ENCODE results near the gene NAAA.
"Not testable (repeated sequence)": the region's sequence is repeated elsewhere in the genome, so short reads cannot be mapped to it uniquely, and the experiment has no call there.

Gene NAAA

DNA sequence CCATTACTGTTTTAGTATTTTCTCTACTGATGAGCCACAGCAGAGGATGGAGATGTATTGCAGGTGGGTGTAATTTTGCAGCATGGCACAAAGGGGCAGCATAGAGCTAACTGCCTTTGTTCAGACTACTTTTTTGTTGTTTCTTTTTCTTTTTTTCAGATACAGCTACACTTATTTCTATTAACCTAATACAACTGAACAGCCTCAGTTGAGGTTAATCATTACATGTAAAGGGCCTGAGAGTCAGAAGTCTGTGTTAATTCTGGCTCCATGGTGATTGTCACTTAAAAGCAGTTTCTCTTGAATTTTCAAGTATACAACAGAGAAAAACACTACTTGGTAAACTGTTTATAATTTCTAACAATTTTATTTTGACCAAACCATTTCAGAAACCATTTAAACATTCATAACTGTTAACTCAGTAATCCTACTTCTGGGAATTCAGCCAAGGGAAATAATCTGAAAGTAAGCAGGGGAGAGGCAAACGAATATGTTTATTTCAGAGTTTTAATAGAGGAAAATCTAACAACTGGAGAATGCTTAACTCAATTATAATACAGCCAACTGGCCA, 24.6 kb downstream of the NAAA start:
- DNase-seq: no peak

DNA sequence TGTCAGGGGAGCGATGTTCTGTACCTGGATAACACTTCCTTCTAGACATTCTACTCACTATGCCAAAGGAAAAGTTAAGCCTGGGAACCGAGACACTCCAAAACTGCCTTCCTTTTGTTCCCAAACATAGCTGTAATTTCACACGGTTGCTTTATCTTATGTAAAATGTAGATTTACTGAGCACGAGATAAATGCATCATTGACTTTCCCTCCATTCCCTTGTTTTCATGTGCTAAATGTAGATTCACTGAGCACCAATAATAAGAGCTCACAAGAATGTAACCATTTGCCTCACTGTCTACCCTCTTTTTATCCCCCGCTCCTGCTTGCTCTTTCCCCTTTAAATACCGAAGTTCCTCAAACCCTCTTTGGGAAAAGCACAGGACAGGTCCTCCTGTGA, 27.8 kb downstream of the NAAA start:
- no peak for DNase-seq

DNA sequence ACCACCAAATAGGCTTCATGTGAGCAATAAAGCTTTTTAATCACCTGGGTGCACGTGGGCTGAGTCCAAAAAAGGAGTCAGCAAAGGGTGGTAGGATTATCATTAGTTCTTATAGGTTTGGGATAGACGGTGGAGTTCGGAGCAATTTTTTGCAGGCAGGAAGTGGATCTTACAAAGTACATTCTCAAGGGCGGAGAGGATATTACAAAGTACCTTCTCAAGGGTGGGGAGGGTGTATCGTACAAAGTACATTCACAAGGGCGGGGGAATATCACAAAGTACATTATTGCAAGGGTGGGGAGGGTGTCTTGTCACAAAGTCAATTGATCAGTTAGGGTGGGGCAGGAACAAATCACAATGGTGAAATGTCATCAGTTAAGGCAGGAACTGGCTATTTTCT, 30.0 kb downstream of the NAAA start:
- not testable (repeated sequence) for DNase-seq

- no peak for DNase-seq
Observed at GRCh38 chr4:75909405-75909804, 31.4 kb downstream of the NAAA start.

- no peak for DNase-seq
Observed at GRCh38 chr4:75908555-75908954, 32.3 kb downstream of the NAAA start.

GRCh38 chr4:75907966-75908365, 32.8 kb downstream of the NAAA start:
- DNase-seq: no peak

DNA sequence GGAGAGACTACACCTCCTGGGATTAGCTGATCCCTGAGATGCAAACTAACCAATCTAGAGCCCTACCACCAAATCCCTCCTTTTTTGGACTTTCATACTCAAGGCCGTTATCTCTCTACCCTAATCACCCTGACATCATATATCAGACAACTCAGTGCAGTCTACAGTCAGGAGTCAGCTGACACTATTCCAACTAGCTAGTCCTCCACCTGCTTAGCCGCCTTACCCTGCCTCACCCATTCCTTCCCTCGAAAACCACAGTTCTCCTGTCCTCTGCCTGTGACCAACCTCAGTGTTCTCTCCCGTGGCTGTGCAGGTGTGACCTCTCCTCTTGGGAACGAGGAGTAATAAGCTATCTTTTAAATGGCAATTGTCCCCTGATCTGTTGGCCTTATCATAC, 36.7 kb downstream of the NAAA start:
- DNase-seq: no peak

GRCh38 chr4:75902352-75902751, 38.5 kb downstream of the NAAA start, which contains the start of gene PPEF2:
TSS of gene PPEF2 (minus strand) at chr4:75902452. CDS start at chr4:75896325, 6,127 bp downstream.
- no peak for DNase-seq

DNA sequence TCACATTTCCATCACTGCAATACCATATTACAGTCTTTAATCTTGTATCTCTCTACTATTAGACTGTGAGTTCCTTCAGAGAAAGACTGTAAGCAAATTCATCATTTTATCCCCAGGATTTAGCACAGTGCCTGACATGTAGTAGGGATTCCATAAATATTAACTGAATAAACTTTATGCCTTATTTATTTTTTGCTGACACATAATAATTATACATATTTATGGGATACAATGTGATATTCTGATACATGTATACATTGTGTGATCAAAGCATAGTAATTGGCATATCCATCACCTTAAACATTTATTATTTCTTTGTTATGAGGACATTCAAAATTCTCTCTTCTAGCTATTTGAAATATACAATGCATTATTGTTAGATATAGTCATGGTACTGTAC, 42.3 kb downstream of the NAAA start:
- DNase-seq: no peak

DNA sequence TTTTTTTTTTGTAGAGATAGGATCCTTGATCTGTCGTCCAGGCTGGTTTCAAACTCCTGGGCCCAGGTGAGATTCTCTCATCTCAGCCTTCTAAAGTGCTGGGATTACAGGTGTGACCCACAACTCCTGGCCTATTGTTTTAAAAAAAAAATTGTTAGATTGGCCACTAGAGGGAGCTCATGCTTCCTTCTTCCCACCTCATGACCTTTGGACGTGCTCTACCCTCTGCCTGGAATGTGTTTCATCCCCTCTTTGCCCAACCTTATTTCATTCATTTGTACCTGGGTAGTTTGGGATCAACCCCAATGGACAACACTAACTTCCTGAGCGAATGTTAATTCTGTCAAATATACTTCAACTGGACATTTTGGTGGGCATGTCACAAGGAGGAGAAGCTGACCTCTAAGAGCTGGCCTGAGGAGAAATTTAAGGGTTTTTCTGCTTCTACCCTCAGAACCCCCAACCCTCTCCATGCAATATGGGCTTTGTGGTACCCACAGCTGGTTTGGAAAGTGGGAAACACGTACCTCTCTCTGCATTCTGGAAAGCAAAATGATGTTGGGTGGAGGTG, 45.0 kb downstream of the NAAA start:
- DNase-seq: no peak

GRCh38 chr4:75892508-75892907, 48.3 kb downstream of the NAAA start:
- DNase-seq: no peak

DNA sequence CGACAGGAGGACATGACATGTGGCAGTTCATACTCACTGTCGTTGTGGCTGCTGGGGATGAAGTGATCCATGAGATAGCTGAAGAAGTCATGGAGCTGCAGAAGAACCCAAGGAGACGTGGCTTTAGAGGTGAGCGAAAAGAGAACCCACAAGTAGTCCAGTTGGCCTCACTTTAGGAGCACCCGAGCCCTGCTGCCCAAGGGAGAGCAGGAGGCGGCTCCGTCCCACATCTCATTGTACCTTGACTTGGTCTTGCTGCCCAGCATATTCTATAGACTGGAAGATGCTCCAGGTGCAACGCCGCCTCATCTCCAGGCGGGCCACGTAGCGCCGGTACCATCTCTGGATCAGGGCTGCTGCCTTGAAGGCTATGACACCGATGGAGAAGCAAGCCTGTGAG, 49.2 kb downstream of the NAAA start:
- no peak for DNase-seq

DNA sequence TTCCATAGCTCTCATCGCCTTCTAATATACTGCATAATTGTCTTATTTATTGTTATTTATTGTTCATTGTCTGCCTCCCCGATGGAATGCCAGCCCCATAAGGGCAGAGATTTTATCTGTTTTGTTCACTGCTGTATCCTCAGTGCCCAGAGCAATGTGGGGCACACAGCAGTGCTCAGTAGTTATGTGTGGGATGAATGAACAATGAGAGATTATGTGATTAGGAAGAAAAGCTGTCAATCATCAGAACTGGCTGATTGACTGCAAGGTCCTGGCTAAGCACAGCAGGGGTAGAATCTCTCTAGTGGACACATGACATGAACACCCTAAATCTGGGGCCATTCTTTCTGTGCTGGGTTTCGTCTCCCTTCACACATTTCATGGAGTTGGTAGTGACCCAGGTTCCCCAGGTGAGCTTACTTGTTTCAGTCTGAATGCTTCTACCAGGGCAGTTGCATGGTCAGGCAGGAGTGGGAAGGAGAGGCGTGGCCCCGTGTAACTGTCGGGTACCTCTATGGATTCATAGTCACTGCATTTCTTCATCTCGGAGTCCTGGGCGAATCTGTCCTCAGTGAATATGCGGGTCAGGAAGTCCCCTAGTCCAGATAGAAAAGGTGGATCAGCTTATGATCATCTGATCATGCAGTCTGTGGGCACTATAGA, 51.1 kb downstream of the NAAA start:
- no peak for DNase-seq

DNA sequence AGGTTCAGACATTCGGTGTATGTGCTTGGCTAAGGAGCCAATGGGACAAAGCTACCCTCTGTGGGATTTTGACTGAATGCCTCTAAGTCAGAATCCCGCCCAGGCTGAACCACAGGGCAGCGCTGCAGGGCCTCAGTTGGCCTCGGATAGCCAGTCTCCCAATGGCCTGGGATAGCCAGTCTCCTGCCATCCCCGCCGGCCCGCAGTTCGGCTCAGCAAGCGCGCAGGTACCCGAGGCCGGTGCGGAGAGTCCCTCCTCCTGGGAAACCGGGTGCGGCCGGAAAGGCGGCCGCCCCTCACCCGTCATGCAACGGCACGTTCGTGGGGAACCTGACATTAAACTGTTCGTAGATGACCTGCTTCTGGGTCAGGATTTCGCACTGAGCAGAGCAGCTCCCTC, 54.7 kb downstream of the NAAA start:
- no peak for DNase-seq

GRCh38 chr4:75881476-75881875, 59.3 kb downstream of the NAAA start:
- no peak for DNase-seq

GRCh38 chr4:75880278-75880677, 60.5 kb downstream of the NAAA start:
- DNase-seq: no peak

DNA sequence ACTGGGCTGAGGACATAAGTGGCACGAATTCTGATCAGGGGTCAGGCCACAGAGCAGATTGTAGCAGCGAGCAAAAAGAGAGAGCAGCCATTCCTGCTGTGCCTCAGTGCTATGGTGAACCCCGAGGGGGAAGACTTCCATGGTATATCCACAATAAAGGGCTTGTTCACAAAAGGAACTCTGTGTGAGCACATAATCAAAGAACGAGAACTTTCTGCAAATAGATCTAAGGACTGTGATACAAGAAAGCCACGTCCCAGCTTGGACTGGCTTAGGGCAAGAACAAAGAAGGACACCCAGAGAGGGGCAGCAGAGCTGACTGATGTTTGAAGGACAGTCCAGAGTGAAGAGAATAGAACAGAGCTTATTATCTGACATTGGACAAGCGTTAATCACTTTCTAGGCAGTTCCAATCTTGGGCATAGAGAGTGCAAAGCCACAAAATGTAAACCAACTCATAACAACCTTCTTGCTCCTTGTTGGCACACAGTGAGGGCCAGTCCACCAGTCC, 62.5 kb downstream of the NAAA start:
- DNase-seq: no peak

- DNase-seq: no peak
Observed at GRCh38 chr4:75876218-75876617, 64.6 kb downstream of the NAAA start.

GRCh38 chr4:75869100-75869499, 71.7 kb downstream of the NAAA start:
- DNase-seq: no peak

GRCh38 chr4:75867130-75867529, 73.7 kb downstream of the NAAA start:
- no peak for DNase-seq

Data from NCI-H1105 (cell line).